NB4 (cell line): ENCODE results near the gene ZNF662.

ENCODE experiments used
- DNase-seq: peaks from one replicate; pipeline ENCODE4 v3.0.0; 2010; ENCODE audit warnings: low read depth
- H3K4me3 ChIP-seq: one replicate; pipeline ENCODE4 v1.5.1; 2011; ENCODE audit warnings: mild to moderate bottlenecking, low read depth, low read length, moderate library complexity
- CTCF ChIP-seq: IDR thresholded peaks from one replicate; pipeline ENCODE4 v1.5.1; 2012; ENCODE audit warnings: low read depth, low read length
- MAX ChIP-seq: IDR thresholded peaks from 2 replicates; pipeline ENCODE4 v1.6.1; 2011; ENCODE audit warnings: low read depth, low read length
- MYC ChIP-seq: IDR thresholded peaks from 2 replicates; pipeline ENCODE4 v1.6.1; 2011; ENCODE audit warnings: low read depth, low read length
- POLR2A ChIP-seq: IDR thresholded peaks from 2 replicates; pipeline ENCODE4 v1.6.1; 2011; ENCODE audit warnings: mild to moderate bottlenecking; ENCODE audit not compliant: insufficient read length; ENCODE audit errors: extremely low read depth

The ZNF662 gene

GRCh38 chr3:42906070-42906847 lies at the start of gene ZNF662:
Gene ZNF662, plus strand, starts transcription at chr3:42906142. Its CDS starts 1,973 bp downstream, at chr3:42908115.
- no peak within 1 kb of the TSS for H3K4me3 ChIP-seq
- TF ChIP-seq POLR2A: no peak
- no peak for DNase-seq

GRCh38 chr3:42856544-42856943 lies 49.4 kb upstream of the ZNF662 start:
- no peak overlapping the region for H3K4me3 ChIP-seq
- no peak for DNase-seq
- no peak for TF ChIP-seq MAX
- TF ChIP-seq CTCF: no peak
- TF ChIP-seq MYC: no peak
- no peak for TF ChIP-seq POLR2A

GRCh38 chr3:42864321-42864950 lies 41.5 kb upstream of the ZNF662 start:
- no peak for DNase-seq
- no peak overlapping the region for H3K4me3 ChIP-seq
- TF ChIP-seq POLR2A: no peak
- TF ChIP-seq CTCF: no peak
- no peak for TF ChIP-seq MYC
- no peak for TF ChIP-seq MAX

GRCh38 chr3:42865256-42865655 lies 40.7 kb upstream of the ZNF662 start:
- DNase-seq: no peak
- no peak for TF ChIP-seq MYC
- TF ChIP-seq POLR2A: no peak
- no peak for TF ChIP-seq MAX
- TF ChIP-seq CTCF: no peak
- H3K4me3 ChIP-seq: no peak overlapping the region

- DNase-seq: no peak
- no peak overlapping the region for H3K4me3 ChIP-seq
- TF ChIP-seq POLR2A (no peak), CTCF (no peak), MYC (no peak), MAX (no peak)
These were observed 38.8 kb upstream of the ZNF662 start for GRCh38 chr3:42867138-42867537.

- no peak for TF ChIP-seq MYC
- TF ChIP-seq POLR2A: no peak
- H3K4me3 ChIP-seq: no peak overlapping the region
- no peak for DNase-seq
These were observed 37.1 kb upstream of the ZNF662 start for GRCh38 chr3:42868841-42869240.

GRCh38 chr3:42871592-42872196 lies 34.2 kb upstream of the ZNF662 start:
- H3K4me3 ChIP-seq: no peak overlapping the region
- no peak for DNase-seq
- no peak for TF ChIP-seq MYC
- TF ChIP-seq POLR2A: no peak
- TF ChIP-seq MAX: no peak
- no peak for TF ChIP-seq CTCF
